Muscle of back (tissue), 11 donors: ENCODE data around the gene ERLIN1. TPM values are rescaled to one million over a fixed set of nuclear protein-coding genes. Genes with fewer than 3 reads are reported as not detected.

Experiments
- DNase-seq, 3 donors: peaks; one replicate each; pipeline versions ENCODE4 v3.0.0 to v3.0.0-alpha.2; 2013
- polyA plus RNA-seq, 10 donors: library from polyadenylated mRNA; unstranded; fragments of 120-200 nt; gene quantifications; one replicate each; pipeline ENCODE4 v1.2.1, GENCODE V29; 2013; ENCODE audit not compliant: insufficient read length in 10 of 10

Gene ERLIN1
- polyA plus RNA-seq, 10 donors, result 34.1 to 49.9 (median 37.7) TPM

- DNase-seq, result no peak
Observed at GRCh38 chr10:100174699-100175677, 10.8 kb downstream of the ERLIN1 start.

- DNase-seq, result no peak
Observed at GRCh38 chr10:100173035-100173434, 12.8 kb downstream of the ERLIN1 start.

- no peak for DNase-seq
Observed at GRCh38 chr10:100172349-100172748, 13.5 kb downstream of the ERLIN1 start.

GRCh38 chr10:100168313-100168643 lies 17.6 kb downstream of the ERLIN1 start:
- DNase-seq, result no peak

GRCh38 chr10:100167553-100168312 lies 18.1 kb downstream of the ERLIN1 start:
- DNase-seq, result no peak

- no peak for DNase-seq
Observed at GRCh38 chr10:100163704-100164621, 21.9 kb downstream of the ERLIN1 start.

GRCh38 chr10:100162696-100163095 lies 23.1 kb downstream of the ERLIN1 start:
- DNase-seq, result no peak

GRCh38 chr10:100158044-100158805 lies 27.6 kb downstream of the ERLIN1 start:
- DNase-seq, result no peak

- no peak for DNase-seq
Observed at GRCh38 chr10:100157156-100157555, 28.7 kb downstream of the ERLIN1 start.

GRCh38 chr10:100155936-100156335 lies 29.9 kb downstream of the ERLIN1 start:
- DNase-seq, result no peak

- DNase-seq, result no peak
Observed at GRCh38 chr10:100154666-100155065, 31.2 kb downstream of the ERLIN1 start.

GRCh38 chr10:100153239-100153825 lies 32.5 kb downstream of the ERLIN1 start:
- no peak for DNase-seq

GRCh38 chr10:100151723-100152300 lies 34.0 kb downstream of the ERLIN1 start:
- no peak for DNase-seq

GRCh38 chr10:100148353-100149211 lies 37.2 kb downstream of the ERLIN1 start:
- DNase-seq, result peak in 1 of 3 donors; percentile 4

GRCh38 chr10:100146875-100147650 lies 38.8 kb downstream of the ERLIN1 start:
- peak in 1 of 3 donors; percentile 7 for DNase-seq

- DNase-seq, result no peak
Observed at GRCh38 chr10:100146398-100146797, 39.4 kb downstream of the ERLIN1 start.

- DNase-seq, result no peak
Observed at GRCh38 chr10:100143756-100144155, 42.1 kb downstream of the ERLIN1 start.

- DNase-seq, result no peak
Observed at GRCh38 chr10:100141446-100142087, 44.3 kb downstream of the ERLIN1 start.
